HepG2 (cell line): Measurements from ENCODE around the gene ALOXE3. TPM values are rescaled to one million over a fixed set of nuclear protein-coding genes. Genes with fewer than 3 reads are reported as not detected.
A peak's percentile ranks its signal among the peaks of the same experiment; 100 is the strongest.

Experiments used
- CENPT ChIP-seq: sonication (generic); formaldehyde crosslinking; IDR thresholded peaks from 2 replicates; pipeline ENCODE4 v1.8.0; 2022; ENCODE audit warnings: low read depth, mild to moderate bottlenecking, moderate library complexity, missing genetic modification reagents
- HNF4G ChIP-seq, 2 experiments: sonication (generic) in 1 of 2; formaldehyde crosslinking in 1 of 2; IDR thresholded peaks; 2 replicates each; pipeline versions ENCODE4 v1.4.0 to v1.6.1; 2011 to 2020; ENCODE audit warnings: borderline replicate concordance in 2 of 2, low read depth in 2 of 2, mild to moderate bottlenecking in 2 of 2, low read length in 1 of 2, missing genetic modification reagents in 1 of 2, moderate library complexity in 1 of 2
- KLF13 ChIP-seq: sonication (generic); formaldehyde crosslinking; IDR thresholded peaks from 2 replicates; pipeline ENCODE4 v1.4.0; 2020; ENCODE audit warnings: mild to moderate bottlenecking, missing genetic modification reagents
- KMT2A ChIP-seq: sonication (generic); formaldehyde crosslinking; IDR thresholded peaks from 2 replicates; pipeline ENCODE4 v1.4.0; 2020; ENCODE audit warnings: missing genetic modification reagents
- PHF5A ChIP-seq: IDR thresholded peaks from one replicate; pipeline ENCODE4 v1.6.1; 2018; ENCODE audit warnings: low read depth, missing genetic modification reagents; ENCODE audit not compliant: unreplicated experiment
- SIX1 ChIP-seq: sonication (generic); formaldehyde crosslinking; IDR thresholded peaks from 2 replicates; pipeline ENCODE4 v1.4.0; 2020; ENCODE audit warnings: missing genetic modification reagents, borderline replicate concordance
- SMC3 ChIP-seq: IDR thresholded peaks from 2 replicates; pipeline ENCODE4 v1.6.1; 2011; ENCODE audit warnings: low read length, improper control_type of control experiment
- YEATS2 ChIP-seq: sonication (generic); formaldehyde crosslinking; IDR thresholded peaks from 2 replicates; pipeline ENCODE4 v1.4.0; 2020; ENCODE audit warnings: missing genetic modification reagents, borderline replicate concordance
- ZBTB7B ChIP-seq: sonication (generic); formaldehyde crosslinking; IDR thresholded peaks from 2 replicates; pipeline ENCODE4 v1.4.0; 2020; ENCODE audit warnings: missing genetic modification reagents
- ZNF558 ChIP-seq: sonication (generic); formaldehyde crosslinking; IDR thresholded peaks from 2 replicates; pipeline ENCODE4 v1.9.0; 2022; ENCODE audit warnings: mild to moderate bottlenecking, missing genetic modification reagents, borderline replicate concordance
- ZNF777 ChIP-seq: sonication (generic); formaldehyde crosslinking; IDR thresholded peaks from 2 replicates; pipeline ENCODE4 v1.4.0; 2020; ENCODE audit warnings: missing genetic modification reagents
- polyA plus RNA-seq, 8 experiments: library from polyadenylated mRNA; depleted of rRNA in 3 of 8; stranded (reverse) in 7 of 8; unstranded in 1 of 8; fragments of >200 nt; fragmentation: Illumina TruSeq in 4 of 8; extraction: Trizol in 4 of 8; gene quantifications; 2 replicates each; pipeline versions ENCODE4 v1.2.1 to v1.2.3, GENCODE V29; 2011 to 2016; ENCODE audit warnings: low read depth in 4 of 8, missing spikeins in 1 of 8, mixed read lengths in 1 of 8; ENCODE audit not compliant: insufficient read depth in 1 of 8
- total RNA-seq, 5 experiments: library from RNA; depleted of rRNA; stranded (reverse); fragments of >200 nt; fragmentation: Illumina TruSeq; extraction: Trizol; gene quantifications; 2 replicates each; pipeline ENCODE4 v1.2.3, GENCODE V29; 2016; ENCODE audit warnings: low read depth in 1 of 5
- TF ChIP-seq, protein P1 (sequence below): sonication (generic); formaldehyde crosslinking; IDR thresholded peaks from 2 replicates; pipeline ENCODE4 v1.4.0; 2020; ENCODE audit warnings: mild to moderate bottlenecking, missing genetic modification reagents
- TF ChIP-seq, protein P2 (sequence below): sonication (generic); formaldehyde crosslinking; IDR thresholded peaks from 2 replicates; pipeline ENCODE4 v1.4.0; 2020; ENCODE audit warnings: missing genetic modification reagents, borderline replicate concordance
- TF ChIP-seq, protein P3 (sequence below): sonication (generic); formaldehyde crosslinking; IDR thresholded peaks from 2 replicates; pipeline ENCODE4 v1.8.1; 2023; ENCODE audit warnings: mild to moderate bottlenecking, missing genetic modification reagents, borderline replicate concordance
- TF ChIP-seq, protein P4 (sequence below): sonication (generic); formaldehyde crosslinking; IDR thresholded peaks from 2 replicates; pipeline ENCODE4 v1.4.0; 2020; ENCODE audit warnings: mild to moderate bottlenecking, missing genetic modification reagents

Gene ALOXE3
- total and polyA plus RNA-seq, 2 of the 13 experiments (the other 11 are each of a cell fraction or from before 2014, with no cell fraction given) = 0.07 TPM; not detected in 1

DNA sequence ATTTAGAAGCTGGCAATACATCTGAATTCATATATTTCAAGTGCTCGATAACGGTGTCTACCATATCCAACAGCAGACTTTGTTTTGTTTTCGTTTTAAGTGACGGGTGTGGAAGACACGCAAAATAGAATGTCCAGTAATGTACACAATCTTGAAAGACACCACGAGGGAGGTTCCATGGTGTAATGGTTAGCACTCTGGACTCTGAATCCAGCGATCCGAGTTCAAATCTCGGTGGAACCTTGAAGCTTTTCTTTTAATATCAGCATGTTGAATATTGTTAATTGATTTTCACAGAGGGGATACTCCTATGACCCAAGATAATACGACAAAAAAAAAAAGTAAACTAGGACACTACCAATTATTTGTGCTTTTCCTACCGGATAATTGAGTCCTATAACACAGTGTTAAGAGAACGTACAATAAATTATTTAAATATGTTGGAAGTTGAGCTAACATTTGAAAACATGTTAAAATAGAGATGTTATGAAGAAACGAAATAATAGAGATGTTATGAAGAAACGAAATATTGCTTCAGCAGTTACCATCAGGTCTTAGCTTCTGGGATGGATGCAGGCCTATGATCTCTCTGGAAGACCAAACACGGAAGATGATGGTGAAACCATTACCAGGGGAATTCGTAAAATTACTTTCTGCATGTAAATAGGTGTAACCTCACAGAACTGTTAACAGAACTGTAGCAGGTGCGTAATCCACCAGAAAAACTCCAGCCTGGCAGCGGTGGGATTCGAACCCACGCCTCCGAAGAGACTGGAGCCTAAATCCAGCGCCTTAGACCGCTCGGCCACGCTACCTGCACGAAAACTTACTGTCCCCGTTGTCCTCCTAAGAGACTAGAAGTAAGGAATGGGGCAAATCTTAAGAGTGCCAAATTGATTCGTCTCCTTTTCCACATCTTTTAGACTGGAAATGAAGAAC is 1.5 kb upstream of the ALOXE3 start (continued):
- TF ChIP-seq, protein P1, sequence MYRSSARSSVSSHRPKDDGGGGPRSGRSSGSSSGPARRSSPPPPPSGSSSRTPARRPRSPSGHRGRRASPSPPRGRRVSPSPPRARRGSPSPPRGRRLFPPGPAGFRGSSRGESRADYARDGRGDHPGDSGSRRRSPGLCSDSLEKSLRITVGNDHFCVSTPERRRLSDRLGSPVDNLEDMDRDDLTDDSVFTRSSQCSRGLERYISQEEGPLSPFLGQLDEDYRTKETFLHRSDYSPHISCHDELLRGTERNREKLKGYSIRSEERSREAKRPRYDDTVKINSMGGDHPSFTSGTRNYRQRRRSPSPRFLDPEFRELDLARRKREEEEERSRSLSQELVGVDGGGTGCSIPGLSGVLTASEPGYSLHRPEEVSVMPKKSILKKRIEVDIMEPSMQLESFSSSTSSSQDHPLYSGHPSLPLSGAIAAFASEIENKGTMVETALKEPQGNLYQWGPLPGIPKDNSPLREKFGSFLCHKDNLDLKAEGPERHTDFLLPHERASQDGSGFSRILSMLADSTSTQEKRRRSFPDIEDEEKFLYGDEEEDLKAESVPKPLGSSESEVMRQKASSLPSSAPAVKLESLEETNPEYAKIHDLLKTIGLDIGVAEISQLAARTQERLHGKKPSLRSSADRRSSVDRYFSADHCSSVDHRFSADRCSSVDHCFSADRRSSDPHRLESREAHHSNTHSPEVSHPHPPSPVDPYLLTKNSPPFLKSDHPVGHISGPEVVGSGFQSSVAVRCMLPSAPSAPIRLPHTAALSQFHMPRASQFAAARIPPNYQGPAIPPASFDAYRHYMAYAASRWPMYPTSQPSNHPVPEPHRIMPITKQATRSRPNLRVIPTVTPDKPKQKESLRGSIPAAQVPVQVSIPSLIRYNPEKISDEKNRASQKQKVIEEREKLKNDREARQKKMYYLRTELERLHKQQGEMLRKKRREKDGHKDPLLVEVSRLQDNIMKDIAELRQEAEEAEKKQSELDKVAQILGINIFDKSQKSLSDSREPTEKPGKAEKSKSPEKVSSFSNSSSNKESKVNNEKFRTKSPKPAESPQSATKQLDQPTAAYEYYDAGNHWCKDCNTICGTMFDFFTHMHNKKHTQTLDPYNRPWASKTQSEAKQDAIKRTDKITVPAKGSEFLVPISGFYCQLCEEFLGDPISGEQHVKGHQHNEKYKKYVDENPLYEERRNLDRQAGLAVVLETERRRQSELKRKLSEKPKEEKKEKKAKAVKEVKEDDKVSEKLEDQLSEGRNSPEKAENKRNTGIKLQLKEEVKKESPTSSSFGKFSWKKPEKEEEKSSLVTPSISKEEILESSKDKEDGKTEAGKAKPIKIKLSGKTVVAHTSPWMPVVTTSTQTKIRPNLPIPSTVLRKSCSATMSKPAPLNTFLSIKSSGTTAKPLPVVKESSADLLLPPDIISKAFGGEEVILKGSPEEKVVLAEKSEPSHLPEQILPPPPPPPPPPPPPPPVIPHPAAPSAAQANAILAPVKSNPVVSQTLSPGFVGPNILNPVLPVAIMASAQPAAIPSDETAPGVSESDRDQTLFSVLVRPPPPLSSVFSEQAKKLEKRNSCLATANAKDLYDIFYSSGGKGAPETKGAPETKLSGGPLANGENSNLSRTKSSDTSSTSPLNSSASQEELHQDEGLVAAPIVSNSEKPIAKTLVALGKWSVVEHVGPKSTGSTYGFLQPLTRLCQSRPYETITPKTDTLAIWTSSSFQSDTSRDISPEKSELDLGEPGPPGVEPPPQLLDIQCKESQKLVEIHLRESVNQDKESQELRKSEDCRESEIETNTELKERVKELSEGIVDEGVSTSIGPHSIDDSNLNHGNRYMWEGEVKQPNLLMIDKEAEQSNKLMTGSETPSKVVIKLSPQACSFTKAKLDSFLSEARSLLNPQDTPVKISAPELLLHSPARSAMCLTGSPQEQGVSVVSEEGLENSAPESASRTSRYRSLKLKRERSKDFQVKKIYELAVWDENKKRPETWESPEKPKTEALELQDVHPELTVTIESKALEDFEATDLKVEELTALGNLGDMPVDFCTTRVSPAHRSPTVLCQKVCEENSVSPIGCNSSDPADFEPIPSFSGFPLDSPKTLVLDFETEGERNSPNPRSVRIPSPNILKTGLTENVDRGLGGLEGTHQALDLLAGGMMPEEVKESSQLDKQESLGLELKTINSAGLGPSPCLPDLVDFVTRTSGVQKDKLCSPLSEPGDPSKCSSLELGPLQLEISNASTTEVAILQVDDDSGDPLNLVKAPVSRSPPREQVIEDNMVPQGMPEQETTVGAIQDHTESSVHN (CRISPR knock-in tag) = 0 out of 2 replicates have a peak, but pooled peaks have one; percentile 36
- TF ChIP-seq, protein P2, sequence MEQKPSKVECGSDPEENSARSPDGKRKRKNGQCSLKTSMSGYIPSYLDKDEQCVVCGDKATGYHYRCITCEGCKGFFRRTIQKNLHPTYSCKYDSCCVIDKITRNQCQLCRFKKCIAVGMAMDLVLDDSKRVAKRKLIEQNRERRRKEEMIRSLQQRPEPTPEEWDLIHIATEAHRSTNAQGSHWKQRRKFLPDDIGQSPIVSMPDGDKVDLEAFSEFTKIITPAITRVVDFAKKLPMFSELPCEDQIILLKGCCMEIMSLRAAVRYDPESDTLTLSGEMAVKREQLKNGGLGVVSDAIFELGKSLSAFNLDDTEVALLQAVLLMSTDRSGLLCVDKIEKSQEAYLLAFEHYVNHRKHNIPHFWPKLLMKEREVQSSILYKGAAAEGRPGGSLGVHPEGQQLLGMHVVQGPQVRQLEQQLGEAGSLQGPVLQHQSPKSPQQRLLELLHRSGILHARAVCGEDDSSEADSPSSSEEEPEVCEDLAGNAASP (CRISPR knock-in tag) = 0 out of 2 replicates have a peak, but pooled peaks have one; percentile 26
- TF ChIP-seq ZBTB7B (CRISPR knock-in tag) (0 out of 2 replicates have a peak, but pooled peaks have one; percentile 49), SIX1 (CRISPR knock-in tag) (peak; percentile 47; the same call in 1 of the 2 replicates), CENPT (no peak), ZNF777 (peak; percentile 22), ZNF558 (CRISPR knock-in tag) (peak; percentile 55; the same call in 1 of the 2 replicates), SMC3 (0 out of 2 replicates have a peak, but pooled peaks have one; percentile 10), YEATS2 (CRISPR knock-in tag) (0 out of 2 replicates have a peak, but pooled peaks have one; percentile 13), KLF13 (CRISPR knock-in tag) (no peak), KMT2A (CRISPR knock-in tag) (peak; percentile 50), PHF5A (CRISPR knock-in tag) (peak; percentile 45), HNF4G (IDR thresholded peaks at IDR 0.05; ENCODE audit: borderline replicate concordance, low read depth, low read length) (peak; percentile 43; the same call in 1 of the 2 replicates), HNF4G (CRISPR knock-in tag; IDR thresholded peaks at IDR 0.05; ENCODE audit: borderline replicate concordance, low read depth) (no peak)
- TF ChIP-seq, protein P3, sequence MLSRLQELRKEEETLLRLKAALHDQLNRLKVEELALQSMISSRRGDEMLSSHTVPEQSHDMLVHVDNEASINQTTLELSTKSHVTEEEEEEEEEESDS (CRISPR knock-in tag) = 0 out of 2 replicates have a peak, but pooled peaks have one; percentile 1
- TF ChIP-seq, protein P4, sequence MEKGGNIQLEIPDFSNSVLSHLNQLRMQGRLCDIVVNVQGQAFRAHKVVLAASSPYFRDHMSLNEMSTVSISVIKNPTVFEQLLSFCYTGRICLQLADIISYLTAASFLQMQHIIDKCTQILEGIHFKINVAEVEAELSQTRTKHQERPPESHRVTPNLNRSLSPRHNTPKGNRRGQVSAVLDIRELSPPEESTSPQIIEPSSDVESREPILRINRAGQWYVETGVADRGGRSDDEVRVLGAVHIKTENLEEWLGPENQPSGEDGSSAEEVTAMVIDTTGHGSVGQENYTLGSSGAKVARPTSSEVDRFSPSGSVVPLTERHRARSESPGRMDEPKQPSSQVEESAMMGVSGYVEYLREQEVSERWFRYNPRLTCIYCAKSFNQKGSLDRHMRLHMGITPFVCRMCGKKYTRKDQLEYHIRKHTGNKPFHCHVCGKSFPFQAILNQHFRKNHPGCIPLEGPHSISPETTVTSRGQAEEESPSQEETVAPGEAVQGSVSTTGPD = peak; percentile 32; the same call in 1 of the 2 replicates
